ENCODE measurements around the gene CDC20.

GRCh38 chr1:43346636-43347035, 12.1 kb upstream of the CDC20 start:
- TF ChIP-seq POLR2A (IDR thresholded peaks at IDR 0.05; ENCODE audit: low read depth, low read length) (no peak), TAF1 (IDR thresholded peaks at IDR 0.05; ENCODE audit: borderline replicate concordance, low read depth, low read length) (no peak)

Data from GM12892 (cell line).